Brain microvascular endothelial cell (primary cell): ENCODE measurements around the gene BMAL2.

Experiments
- DNase-seq: peaks from one replicate; pipeline ENCODE4 v3.0.0-alpha.2; 2020
- H3K27ac ChIP-seq: fragments of 250-450 bp; sonication (Bioruptor Pico); 2 replicates; pipeline ENCODE4 v1.5.1; 2020; ENCODE audit warnings: mild to moderate bottlenecking, moderate library complexity
- H3K27me3 ChIP-seq: fragments of 250-450 bp; sonication (Bioruptor Pico); replicated peaks from 2 replicates; pipeline ENCODE4 v1.5.1; 2020; ENCODE audit warnings: mild to moderate bottlenecking
- H3K36me3 ChIP-seq: fragments of 250-450 bp; sonication (Bioruptor Pico); replicated peaks from 2 replicates; pipeline ENCODE4 v1.5.1; 2020; ENCODE audit warnings: mild to moderate bottlenecking
- H3K4me3 ChIP-seq: 2 replicates; pipeline ENCODE4 v1.5.1; 2011; ENCODE audit warnings: low read depth, mild to moderate bottlenecking, control low read depth, low read length, moderate library complexity
- in situ Hi-C: cut with HindIII; loops from 2 replicates; pipeline ENCODE4 v1.10.0; 2017; ENCODE audit warnings: low sequenced_read_pairs, low pct_ligation_motif_present
- TF ChIP-seq, protein P1 (sequence below): IDR thresholded peaks from 2 replicates; pipeline ENCODE4 v1.5.1; 2011; ENCODE audit warnings: low read depth, mild to moderate bottlenecking, moderate library complexity, low read length, control low read depth, inconsistent platforms; ENCODE audit errors: missing control alignments

The BMAL2 gene

DNA sequence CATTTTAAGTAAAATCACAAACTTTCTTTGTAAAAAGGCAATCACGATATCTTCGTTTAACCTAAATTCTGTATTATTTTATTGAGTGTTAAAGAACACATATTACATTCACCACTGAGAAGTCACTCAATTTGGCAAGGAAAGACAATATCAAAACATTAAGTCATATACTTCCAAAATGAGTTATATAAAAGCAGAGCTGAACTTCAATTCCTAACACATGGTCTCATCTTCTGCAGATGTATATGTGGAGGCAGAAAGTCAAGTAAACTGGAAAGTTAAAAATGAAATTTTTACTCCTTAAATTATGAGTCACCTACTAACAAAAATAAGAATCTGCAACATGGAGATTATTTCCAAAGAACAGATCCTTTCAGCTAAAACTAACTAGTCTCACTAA is 28.7 kb downstream of the BMAL2 start:
- H3K4me3 ChIP-seq: no peak overlapping the region
- no peak overlapping the region for H3K27ac ChIP-seq
- H3K27me3 ChIP-seq: no peaks in the 10 kb centered on the region
- no peak for DNase-seq
- no peaks in the 10 kb centered on the region for H3K36me3 ChIP-seq
- TF ChIP-seq, protein P1, sequence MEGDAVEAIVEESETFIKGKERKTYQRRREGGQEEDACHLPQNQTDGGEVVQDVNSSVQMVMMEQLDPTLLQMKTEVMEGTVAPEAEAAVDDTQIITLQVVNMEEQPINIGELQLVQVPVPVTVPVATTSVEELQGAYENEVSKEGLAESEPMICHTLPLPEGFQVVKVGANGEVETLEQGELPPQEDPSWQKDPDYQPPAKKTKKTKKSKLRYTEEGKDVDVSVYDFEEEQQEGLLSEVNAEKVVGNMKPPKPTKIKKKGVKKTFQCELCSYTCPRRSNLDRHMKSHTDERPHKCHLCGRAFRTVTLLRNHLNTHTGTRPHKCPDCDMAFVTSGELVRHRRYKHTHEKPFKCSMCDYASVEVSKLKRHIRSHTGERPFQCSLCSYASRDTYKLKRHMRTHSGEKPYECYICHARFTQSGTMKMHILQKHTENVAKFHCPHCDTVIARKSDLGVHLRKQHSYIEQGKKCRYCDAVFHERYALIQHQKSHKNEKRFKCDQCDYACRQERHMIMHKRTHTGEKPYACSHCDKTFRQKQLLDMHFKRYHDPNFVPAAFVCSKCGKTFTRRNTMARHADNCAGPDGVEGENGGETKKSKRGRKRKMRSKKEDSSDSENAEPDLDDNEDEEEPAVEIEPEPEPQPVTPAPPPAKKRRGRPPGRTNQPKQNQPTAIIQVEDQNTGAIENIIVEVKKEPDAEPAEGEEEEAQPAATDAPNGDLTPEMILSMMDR: no peak
- in situ Hi-C loops: no loop called here

DNA sequence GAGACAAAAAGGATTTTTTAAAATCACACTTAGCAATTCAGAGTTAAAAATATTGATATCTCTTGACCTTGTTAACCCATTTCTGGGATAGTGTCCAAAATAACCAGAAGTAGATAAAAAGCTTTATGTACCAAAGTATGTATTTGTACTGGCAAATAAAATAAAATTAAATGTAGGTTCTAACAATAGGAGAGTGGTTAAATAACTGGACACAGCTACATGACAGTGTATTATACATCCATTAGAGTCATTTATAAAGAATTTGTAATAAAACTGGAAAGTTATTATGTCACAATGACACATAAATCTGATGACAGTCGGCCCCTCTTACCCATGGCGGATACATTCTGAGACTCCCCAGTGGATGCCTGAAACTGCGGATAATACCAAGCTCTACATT is 34.0 kb downstream of the BMAL2 start:
- H3K36me3 ChIP-seq: no peaks in the 10 kb centered on the region
- H3K27ac ChIP-seq: no peak overlapping the region
- no peak overlapping the region for H3K4me3 ChIP-seq
- DNase-seq: no peak
- H3K27me3 ChIP-seq: no peaks in the 10 kb centered on the region
- TF ChIP-seq, protein P1: no peak
- in situ Hi-C loops: no loop called here

DNA sequence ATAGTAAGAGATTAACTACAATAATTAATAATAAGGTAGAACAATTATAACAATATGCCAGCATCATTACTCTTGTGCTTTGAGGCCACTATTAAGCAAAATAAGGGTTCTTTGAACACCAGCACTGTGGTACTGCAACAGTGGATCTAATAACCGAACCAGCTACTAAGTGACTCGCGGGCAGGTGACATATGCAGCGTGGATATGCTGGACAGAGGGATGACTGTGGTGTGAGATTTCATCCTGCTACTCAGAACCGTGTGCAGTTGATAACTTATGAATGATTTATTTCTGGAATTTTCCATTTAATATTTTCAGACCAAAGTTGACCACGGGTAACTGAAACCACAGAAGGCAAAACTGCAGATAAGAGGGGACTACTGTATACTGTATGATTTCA is 34.4 kb downstream of the BMAL2 start:
- TF ChIP-seq, protein P1: no peak
- Histone ChIP-seq H3K36me3 (no peaks in the 10 kb centered on the region), H3K4me3 (no peak overlapping the region), H3K27me3 (no peaks in the 10 kb centered on the region), H3K27ac (no peak overlapping the region)
- in situ Hi-C loops: no loop called here
- DNase-seq: no peak

DNA sequence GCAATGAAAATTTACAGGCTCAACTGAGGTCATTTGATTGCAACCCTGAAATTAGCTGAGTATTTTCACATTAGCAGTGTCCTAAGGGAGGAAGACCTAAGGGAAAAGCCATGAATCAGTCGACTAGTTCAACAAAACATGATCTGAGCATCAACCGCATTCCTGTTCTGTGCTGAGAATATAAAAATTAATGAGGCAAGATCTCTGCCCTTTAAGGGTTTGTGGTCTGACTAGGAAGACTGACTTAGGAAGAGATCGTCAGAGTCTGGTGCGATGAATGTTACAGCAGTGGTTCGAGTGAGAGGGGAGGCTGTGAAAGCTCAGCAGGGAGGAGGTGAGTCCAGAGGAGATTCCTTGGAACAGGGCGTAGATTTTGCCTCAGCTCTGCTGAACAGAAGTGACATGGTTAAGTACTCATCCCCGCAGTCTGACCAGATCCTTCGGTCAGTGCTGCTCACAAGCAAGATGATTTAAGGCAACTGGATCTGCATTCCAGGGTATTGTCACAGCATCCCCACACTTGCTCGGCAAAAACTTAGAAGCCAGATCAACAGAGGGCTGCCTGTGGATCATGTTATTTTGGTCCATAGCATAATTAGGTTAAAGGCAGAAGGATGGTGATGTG is 49.6 kb downstream of the BMAL2 start:
- in situ Hi-C loops: no loop called here
- TF ChIP-seq, protein P1: no peak
- H3K36me3 ChIP-seq: no peaks in the 10 kb centered on the region
- H3K27ac ChIP-seq: no peak overlapping the region
- no peak for DNase-seq
- no peak overlapping the region for H3K4me3 ChIP-seq
- H3K27me3 ChIP-seq: no peaks in the 10 kb centered on the region
